ENCODE results near the gene TEDC1. TPM values are rescaled to one million over a fixed set of nuclear protein-coding genes. Genes with fewer than 3 reads are reported as not detected.
A peak's percentile ranks its signal among the peaks of the same experiment; 100 is the strongest.

Gene TEDC1
- total RNA-seq, 1 experiment from 2014 or later = 30.3 TPM

DNA sequence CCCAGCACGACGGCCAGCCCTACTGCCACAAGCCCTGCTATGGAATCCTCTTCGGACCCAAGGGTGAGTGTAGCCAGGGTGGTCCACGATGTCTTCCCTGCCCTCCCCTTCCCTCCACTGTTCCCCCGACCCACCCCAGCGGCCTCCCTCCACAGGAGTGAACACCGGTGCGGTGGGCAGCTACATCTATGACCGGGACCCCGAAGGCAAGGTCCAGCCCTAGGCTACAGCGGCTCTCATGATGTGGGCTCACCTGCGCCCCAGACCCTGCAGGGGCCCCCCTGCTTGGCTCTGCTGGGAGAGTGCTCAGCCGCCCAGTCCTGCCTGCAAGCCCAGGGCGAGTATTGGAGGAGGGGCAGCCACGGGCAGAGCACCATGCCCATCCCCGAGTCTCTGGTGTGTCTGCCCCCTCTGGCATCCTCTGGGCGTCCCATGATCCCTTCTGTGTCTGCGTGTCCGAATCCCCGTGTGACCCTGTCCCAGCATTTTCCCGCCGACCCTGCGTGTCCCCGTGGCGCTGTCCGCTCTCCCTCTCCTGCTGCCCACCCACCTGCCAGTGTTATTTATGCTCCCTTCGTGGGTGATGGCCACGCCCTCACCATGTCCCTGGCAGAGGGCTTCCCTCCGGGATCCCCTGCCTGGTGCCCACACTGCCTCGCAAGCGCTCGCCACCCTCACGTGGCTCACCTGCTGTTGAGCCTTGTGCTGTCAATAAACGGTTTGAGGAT, 11.5 kb upstream of the TEDC1 start:
- no peaks in the 10 kb centered on the region for H3K36me3 ChIP-seq (ENCODE audit: control insufficient read depth, insufficient read depth, low read length)
- Mint-ChIP-seq H3K9me3 (ENCODE audit: unreplicated experiment) (no peaks in the 10 kb centered on the region), H3K4me1 (ENCODE audit: low read depth, unreplicated experiment) (peaks cover 13% of the 10 kb centered on the region), H3K27ac (ENCODE audit: unreplicated experiment) (no peak overlapping the region), H3K27me3 (ENCODE audit: insufficient read depth, unreplicated experiment) (peaks cover 7% of the 10 kb centered on the region), H3K36me3 (ENCODE audit: insufficient read depth, unreplicated experiment) (peaks cover 9% of the 10 kb centered on the region), H3K4me3 (ENCODE audit: unreplicated experiment) (no peak overlapping the region)
- no TSS peak for BruUV-seq (replicated peaks)
- no peaks in the 10 kb centered on the region for H3K9me3 ChIP-seq
- ChIA-PET POLR2A (no interaction called here), CTCF (no interaction called here)
- TF ChIP-seq CTCF (IDR thresholded peaks at IDR 0.05; ENCODE audit: insufficient read depth in 1 of 2, low read depth in 1 of 2, low read length in 1 of 2, severe bottlenecking in 1 of 2, unreplicated experiment in 1 of 2) = no peak
- no peak for DNase-seq
- peaks cover 25% of the 10 kb centered on the region for H3K4me1 ChIP-seq
- H3K27me3 ChIP-seq (replicated peaks; ENCODE audit: control insufficient read depth, insufficient read depth, low read length) = no peaks in the 10 kb centered on the region; the same call in 1 of the 2 replicates
- H3K4me3 ChIP-seq (ENCODE audit: low read depth, low read length) = no peak overlapping the region
- intact Hi-C loops (cut with micrococcal nuclease; ENCODE audit: unreplicated experiment) = loop anchor here (2.0 kb wide), 1 partner anchor 109 kb away; no protein-coding TSS in a partner anchor

- H3K4me3 ChIP-seq (ENCODE audit: low read depth, low read length) = no peak overlapping the region
- Mint-ChIP-seq H3K27ac (ENCODE audit: unreplicated experiment) (peak overlapping the region; percentile 96), H3K4me1 (ENCODE audit: low read depth, unreplicated experiment) (peaks cover 13% of the 10 kb centered on the region), H3K9me3 (ENCODE audit: unreplicated experiment) (no peaks in the 10 kb centered on the region), H3K4me3 (ENCODE audit: unreplicated experiment) (peak overlapping the region; percentile 78), H3K36me3 (ENCODE audit: insufficient read depth, unreplicated experiment) (peaks cover 9% of the 10 kb centered on the region), H3K27me3 (ENCODE audit: insufficient read depth, unreplicated experiment) (peaks cover 7% of the 10 kb centered on the region)
- no peak for TF ChIP-seq CTCF (IDR thresholded peaks at IDR 0.05; ENCODE audit: insufficient read depth in 1 of 2, low read depth in 1 of 2, low read length in 1 of 2, severe bottlenecking in 1 of 2, unreplicated experiment in 1 of 2)
- no peaks in the 10 kb centered on the region for H3K36me3 ChIP-seq (ENCODE audit: control insufficient read depth, insufficient read depth, low read length)
- BruUV-seq (replicated peaks) = no TSS peak
- H3K27me3 ChIP-seq (replicated peaks; ENCODE audit: control insufficient read depth, insufficient read depth, low read length) = no peaks in the 10 kb centered on the region; the same call in 1 of the 2 replicates
- POLR2A ChIA-PET = interaction anchor here (1.0 to 2.0 kb wide), 3 partner anchors 10 to 179 kb away, joined by 4 to 14 read pairs (median 7); partner anchors contain the start of gene BRF1
- CTCF ChIA-PET = interaction anchor here (0.6 to 1.9 kb wide), 17 partner anchors 8 to 728 kb away, joined by 3 to 57 read pairs (median 5); partner anchors contain the start of genes PACS2, SIVA1 and TEDC1
- intact Hi-C loops (cut with micrococcal nuclease; ENCODE audit: unreplicated experiment) = loop anchor here (2.0 kb wide), 1 partner anchor 109 kb away; no protein-coding TSS in a partner anchor
- DNase-seq = no peak
- H3K4me1 ChIP-seq = peaks cover 19% of the 10 kb centered on the region
- H3K9me3 ChIP-seq = no peaks in the 10 kb centered on the region
Observed at GRCh38 chr14:105480199-105480746, 10.8 kb upstream of the TEDC1 start.

Measured in Caco-2 (cell line).